ENCODE data around the gene HEXIM2.

DNA sequence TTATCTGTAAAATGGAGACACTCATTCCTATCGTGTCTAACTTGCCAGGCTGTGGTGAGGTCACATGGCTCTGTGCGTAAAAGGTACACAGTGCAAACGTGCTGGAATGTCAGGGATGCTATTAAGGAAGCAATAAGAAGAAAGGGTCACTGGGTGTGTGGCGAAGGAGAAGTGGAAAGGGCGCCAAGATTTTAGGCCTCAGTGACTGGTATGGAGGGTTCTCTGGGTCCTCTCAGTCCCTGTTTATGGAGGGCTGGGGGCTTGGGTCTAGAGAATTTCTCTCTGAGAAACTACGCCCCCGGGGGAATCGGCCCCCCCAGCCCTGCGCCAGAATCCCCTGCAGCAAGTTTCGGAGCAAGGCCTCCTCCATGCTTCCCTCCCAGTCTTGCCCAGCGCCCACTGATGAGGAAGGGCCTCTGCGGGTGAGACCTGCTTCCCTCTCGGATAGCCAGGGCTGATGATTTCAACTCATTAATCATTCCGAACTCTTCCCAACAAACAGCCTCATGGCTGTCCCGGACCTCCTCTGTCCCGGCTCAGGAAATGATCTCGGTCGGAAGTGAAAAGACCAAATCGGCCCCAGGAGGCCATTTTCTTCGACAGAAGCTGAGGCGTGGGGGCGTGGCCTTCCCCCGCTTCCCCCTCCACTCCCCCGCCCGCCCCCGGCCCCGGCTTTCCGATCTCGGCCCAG lies 14.6 kb upstream of the HEXIM2 start:
- TF ChIP-seq, protein P1, sequence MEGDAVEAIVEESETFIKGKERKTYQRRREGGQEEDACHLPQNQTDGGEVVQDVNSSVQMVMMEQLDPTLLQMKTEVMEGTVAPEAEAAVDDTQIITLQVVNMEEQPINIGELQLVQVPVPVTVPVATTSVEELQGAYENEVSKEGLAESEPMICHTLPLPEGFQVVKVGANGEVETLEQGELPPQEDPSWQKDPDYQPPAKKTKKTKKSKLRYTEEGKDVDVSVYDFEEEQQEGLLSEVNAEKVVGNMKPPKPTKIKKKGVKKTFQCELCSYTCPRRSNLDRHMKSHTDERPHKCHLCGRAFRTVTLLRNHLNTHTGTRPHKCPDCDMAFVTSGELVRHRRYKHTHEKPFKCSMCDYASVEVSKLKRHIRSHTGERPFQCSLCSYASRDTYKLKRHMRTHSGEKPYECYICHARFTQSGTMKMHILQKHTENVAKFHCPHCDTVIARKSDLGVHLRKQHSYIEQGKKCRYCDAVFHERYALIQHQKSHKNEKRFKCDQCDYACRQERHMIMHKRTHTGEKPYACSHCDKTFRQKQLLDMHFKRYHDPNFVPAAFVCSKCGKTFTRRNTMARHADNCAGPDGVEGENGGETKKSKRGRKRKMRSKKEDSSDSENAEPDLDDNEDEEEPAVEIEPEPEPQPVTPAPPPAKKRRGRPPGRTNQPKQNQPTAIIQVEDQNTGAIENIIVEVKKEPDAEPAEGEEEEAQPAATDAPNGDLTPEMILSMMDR (conservative IDR thresholded peaks at IDR 0.05 in 1 of 2, IDR thresholded peaks at IDR 0.05 in 1 of 2; ENCODE audit: low read depth in 1 of 2, low read length in 2 of 2): no peak
- TF ChIP-seq EZH2 (IDR thresholded peaks at IDR 0.05; ENCODE audit: low read length, missing control alignments): no peak

Data from fibroblast of lung (primary cell).